ENCODE results near the gene LIN7C. TPM values are rescaled to one million over a fixed set of nuclear protein-coding genes. Genes with fewer than 3 reads are reported as not detected.
A peak's percentile ranks its signal among the peaks of the same experiment; 100 is the strongest.

Gene LIN7C
- total RNA-seq, 6 donors from 2014 or later = 13.0 to 52.9 (median 26.2) TPM

DNA sequence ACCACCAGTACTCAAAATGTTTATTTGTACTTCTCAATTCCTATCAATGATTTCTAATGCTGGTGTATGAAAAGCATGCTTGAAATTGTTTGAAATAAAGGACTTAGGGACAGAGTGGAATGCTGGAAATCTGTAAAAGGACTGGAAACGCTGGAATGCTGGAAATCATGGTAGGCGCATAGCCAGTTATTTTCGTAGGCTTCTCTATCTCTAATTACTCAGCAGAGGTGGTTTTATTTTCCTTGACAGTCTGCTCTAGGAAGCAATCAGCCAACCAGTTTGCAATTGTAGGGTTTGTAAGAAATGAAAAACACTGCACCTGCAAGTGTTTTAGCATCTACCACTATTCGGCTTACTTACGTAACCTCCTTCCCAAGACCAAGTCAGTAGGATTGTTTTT, 788 bp downstream of the LIN7C start:
- TF ChIP-seq POLR2AphosphoS5 (IDR thresholded peaks at IDR 0.05) (no peak), EP300 (IDR thresholded peaks at IDR 0.05) (no peak), POLR2A (IDR thresholded peaks at IDR 0.05) (no peak)
- TF ChIP-seq, protein P1, sequence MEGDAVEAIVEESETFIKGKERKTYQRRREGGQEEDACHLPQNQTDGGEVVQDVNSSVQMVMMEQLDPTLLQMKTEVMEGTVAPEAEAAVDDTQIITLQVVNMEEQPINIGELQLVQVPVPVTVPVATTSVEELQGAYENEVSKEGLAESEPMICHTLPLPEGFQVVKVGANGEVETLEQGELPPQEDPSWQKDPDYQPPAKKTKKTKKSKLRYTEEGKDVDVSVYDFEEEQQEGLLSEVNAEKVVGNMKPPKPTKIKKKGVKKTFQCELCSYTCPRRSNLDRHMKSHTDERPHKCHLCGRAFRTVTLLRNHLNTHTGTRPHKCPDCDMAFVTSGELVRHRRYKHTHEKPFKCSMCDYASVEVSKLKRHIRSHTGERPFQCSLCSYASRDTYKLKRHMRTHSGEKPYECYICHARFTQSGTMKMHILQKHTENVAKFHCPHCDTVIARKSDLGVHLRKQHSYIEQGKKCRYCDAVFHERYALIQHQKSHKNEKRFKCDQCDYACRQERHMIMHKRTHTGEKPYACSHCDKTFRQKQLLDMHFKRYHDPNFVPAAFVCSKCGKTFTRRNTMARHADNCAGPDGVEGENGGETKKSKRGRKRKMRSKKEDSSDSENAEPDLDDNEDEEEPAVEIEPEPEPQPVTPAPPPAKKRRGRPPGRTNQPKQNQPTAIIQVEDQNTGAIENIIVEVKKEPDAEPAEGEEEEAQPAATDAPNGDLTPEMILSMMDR (IDR thresholded peaks at IDR 0.05) = no peak
- WGBS, 2 donors = 9 to 12% methylated on average over 5 of the region's 5 CpGs
- Histone ChIP-seq H3K27ac (peak overlapping the region; percentile 89 to 93 (median 89)), H3K4me1 (peaks cover 25 to 40% (median 33%) of the 10 kb centered on the region in 4 donors), H3K9me3 (no peaks in the 10 kb centered on the region), H3K4me3 (peak overlapping the region; percentile 57 to 90 (median 73)), H3K27me3 (no peaks in the 10 kb centered on the region), H3K36me3 (peaks cover 0 to 8% (median 3%) of the 10 kb centered on the region in 4 donors)
- DNase-seq (no peak), ATAC-seq (ENCODE audit: low FRiP score in 2 of 2) (no peak)

DNA sequence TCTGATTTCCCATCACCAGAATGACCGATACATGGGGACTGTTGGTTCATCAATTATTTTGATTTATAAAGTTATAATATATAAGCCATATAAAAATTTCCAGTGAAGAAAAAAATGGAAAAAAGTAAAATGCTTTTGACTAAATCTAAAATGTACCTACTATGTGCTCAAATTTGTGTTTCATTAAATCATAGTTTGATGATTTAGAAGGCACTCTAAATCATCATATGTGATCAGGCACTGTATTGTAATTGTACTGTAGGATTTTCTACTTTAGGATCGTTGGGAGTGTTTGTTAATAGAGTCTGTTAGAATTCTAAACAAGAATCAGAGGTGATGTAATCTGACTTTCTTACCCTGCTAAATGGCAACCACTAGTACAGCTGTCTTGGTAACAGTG, 2.4 kb downstream of the LIN7C start:
- peaks cover 25 to 40% (median 33%) of the 10 kb centered on the region in 4 donors for H3K4me1 ChIP-seq
- no peak for DNase-seq
- 79% methylated on average over 2 of the region's 2 CpGs for WGBS, 2 donors
- no peak overlapping the region for H3K27ac ChIP-seq
- TF ChIP-seq POLR2AphosphoS5 (IDR thresholded peaks at IDR 0.05) (no peak), EP300 (IDR thresholded peaks at IDR 0.05) (no peak), POLR2A (IDR thresholded peaks at IDR 0.05) (no peak)
- TF ChIP-seq, protein P1 (IDR thresholded peaks at IDR 0.05) = no peak
- H3K36me3 ChIP-seq = peaks cover 0 to 24% (median 13%) of the 10 kb centered on the region in 4 donors
- H3K27me3 ChIP-seq = no peaks in the 10 kb centered on the region
- ATAC-seq (ENCODE audit: low FRiP score in 2 of 2) = no peak
- H3K9me3 ChIP-seq = no peaks in the 10 kb centered on the region
- no peak overlapping the region for H3K4me3 ChIP-seq

DNA sequence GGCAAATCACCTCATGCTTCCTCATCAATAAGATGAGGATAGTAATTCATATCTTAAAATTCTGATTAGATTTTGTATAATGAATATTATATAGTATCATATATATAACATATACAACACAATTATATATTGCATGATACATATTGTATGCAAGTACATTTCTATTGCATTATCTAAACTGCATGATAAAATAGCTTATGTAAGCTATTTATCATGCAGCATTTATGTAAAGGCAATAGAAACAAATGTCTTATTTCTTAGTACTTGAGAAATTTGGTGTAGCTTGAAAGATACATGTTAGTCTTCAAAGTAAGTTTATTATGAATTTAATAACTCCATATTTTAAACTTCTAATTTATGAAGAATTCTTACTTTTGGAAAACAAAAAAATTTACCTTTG, 5.5 kb downstream of the LIN7C start:
- Histone ChIP-seq H3K27ac (no peak overlapping the region), H3K36me3 (peaks cover 0 to 49% (median 24%) of the 10 kb centered on the region in 4 donors), H3K4me1 (peaks cover 20 to 40% (median 31%) of the 10 kb centered on the region in 4 donors), H3K27me3 (no peaks in the 10 kb centered on the region), H3K4me3 (no peak overlapping the region), H3K9me3 (no peaks in the 10 kb centered on the region)
- DNase-seq (no peak), ATAC-seq (ENCODE audit: low FRiP score in 2 of 2) (no peak)
- no peak for TF ChIP-seq POLR2A (IDR thresholded peaks at IDR 0.05)
- TF ChIP-seq, protein P1 (IDR thresholded peaks at IDR 0.05) = no peak
- TF ChIP-seq POLR2AphosphoS5 (IDR thresholded peaks at IDR 0.05) = no peak
- TF ChIP-seq EP300 (IDR thresholded peaks at IDR 0.05) = no peak

GRCh38 chr11:27497911-27498310, 8.7 kb downstream of the LIN7C start:
- Histone ChIP-seq H3K36me3 (peaks cover 4 to 67% (median 29%) of the 10 kb centered on the region in 4 donors), H3K27me3 (no peaks in the 10 kb centered on the region), H3K4me1 (peaks cover 0 to 22% (median 16%) of the 10 kb centered on the region in 4 donors), H3K9me3 (no peaks in the 10 kb centered on the region), H3K27ac (no peak overlapping the region), H3K4me3 (no peak overlapping the region)
- WGBS, 2 donors = 94 to 100% methylated on average over 1 of the region's 1 CpG
- DNase-seq = no peak
- TF ChIP-seq, protein P1 (IDR thresholded peaks at IDR 0.05) = no peak
- no peak for TF ChIP-seq EP300 (IDR thresholded peaks at IDR 0.05)
- TF ChIP-seq POLR2A (IDR thresholded peaks at IDR 0.05) = no peak
- TF ChIP-seq POLR2AphosphoS5 (IDR thresholded peaks at IDR 0.05) = no peak
- no peak for ATAC-seq (ENCODE audit: low FRiP score in 2 of 2)

GRCh38 chr11:27497284-27497866, 9.2 kb downstream of the LIN7C start:
- H3K27ac ChIP-seq = no peak overlapping the region
- DNase-seq (no peak), ATAC-seq (ENCODE audit: low FRiP score in 2 of 2) (no peak)
- no peaks in the 10 kb centered on the region for H3K9me3 ChIP-seq
- TF ChIP-seq, protein P1 (IDR thresholded peaks at IDR 0.05) = peak in 1 of 6 experiments; percentile 18
- TF ChIP-seq POLR2A (IDR thresholded peaks at IDR 0.05) = no peak
- H3K4me3 ChIP-seq = no peak overlapping the region
- H3K4me1 ChIP-seq = peaks cover 0 to 16% (median 11%) of the 10 kb centered on the region in 4 donors
- no peaks in the 10 kb centered on the region for H3K27me3 ChIP-seq
- H3K36me3 ChIP-seq = peaks cover 4 to 72% (median 31%) of the 10 kb centered on the region in 4 donors
